ENCODE results near the gene ANKRD18A.

The ANKRD18A gene

GRCh38 chr9:38644601-38645000 lies 24.2 kb upstream of the ANKRD18A start:
- Histone ChIP-seq H3K9me3 (ENCODE audit: insufficient read depth, low read depth, low read length) (no peaks in the 10 kb centered on the region), H3K9ac (ENCODE audit: low read depth, low read length) (no peak overlapping the region), H3K27me3 (ENCODE audit: insufficient read depth, low read length) (no peaks in the 10 kb centered on the region), H3K4me3 (ENCODE audit: low read length) (no peak overlapping the region), H3K4me1 (ENCODE audit: insufficient read depth, low read length) (no peaks in the 10 kb centered on the region; the same call in 1 of the 2 replicates), H3K36me3 (ENCODE audit: insufficient read depth, low read depth, low read length) (no peaks in the 10 kb centered on the region), H3K27ac (ENCODE audit: low read length) (no peak overlapping the region)

DNA sequence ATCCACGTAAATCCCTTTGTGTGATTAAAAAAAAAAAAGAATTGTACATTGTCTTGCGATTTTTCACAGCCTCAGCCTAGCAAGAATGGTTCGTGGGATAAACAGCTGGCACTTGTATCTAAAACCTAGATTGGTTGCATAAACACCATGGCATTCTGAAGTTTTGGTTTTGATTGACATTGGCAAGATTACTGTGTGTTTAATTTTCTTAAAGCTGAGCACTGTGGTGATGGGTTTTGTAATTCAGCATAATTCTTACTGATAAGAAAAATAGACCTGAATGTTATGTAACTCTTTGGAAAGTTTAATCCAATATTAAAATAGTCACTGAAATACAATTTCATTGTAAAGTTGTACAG lies 23.4 kb upstream of the ANKRD18A start:
- Histone ChIP-seq H3K36me3 (ENCODE audit: insufficient read depth, low read depth, low read length) (no peaks in the 10 kb centered on the region), H3K9ac (ENCODE audit: low read depth, low read length) (no peak overlapping the region), H3K4me3 (ENCODE audit: low read length) (no peak overlapping the region), H3K4me1 (ENCODE audit: insufficient read depth, low read length) (no peaks in the 10 kb centered on the region; the same call in 1 of the 2 replicates), H3K9me3 (ENCODE audit: insufficient read depth, low read depth, low read length) (no peaks in the 10 kb centered on the region), H3K27me3 (ENCODE audit: insufficient read depth, low read length) (no peaks in the 10 kb centered on the region), H3K27ac (ENCODE audit: low read length) (no peak overlapping the region)

DNA sequence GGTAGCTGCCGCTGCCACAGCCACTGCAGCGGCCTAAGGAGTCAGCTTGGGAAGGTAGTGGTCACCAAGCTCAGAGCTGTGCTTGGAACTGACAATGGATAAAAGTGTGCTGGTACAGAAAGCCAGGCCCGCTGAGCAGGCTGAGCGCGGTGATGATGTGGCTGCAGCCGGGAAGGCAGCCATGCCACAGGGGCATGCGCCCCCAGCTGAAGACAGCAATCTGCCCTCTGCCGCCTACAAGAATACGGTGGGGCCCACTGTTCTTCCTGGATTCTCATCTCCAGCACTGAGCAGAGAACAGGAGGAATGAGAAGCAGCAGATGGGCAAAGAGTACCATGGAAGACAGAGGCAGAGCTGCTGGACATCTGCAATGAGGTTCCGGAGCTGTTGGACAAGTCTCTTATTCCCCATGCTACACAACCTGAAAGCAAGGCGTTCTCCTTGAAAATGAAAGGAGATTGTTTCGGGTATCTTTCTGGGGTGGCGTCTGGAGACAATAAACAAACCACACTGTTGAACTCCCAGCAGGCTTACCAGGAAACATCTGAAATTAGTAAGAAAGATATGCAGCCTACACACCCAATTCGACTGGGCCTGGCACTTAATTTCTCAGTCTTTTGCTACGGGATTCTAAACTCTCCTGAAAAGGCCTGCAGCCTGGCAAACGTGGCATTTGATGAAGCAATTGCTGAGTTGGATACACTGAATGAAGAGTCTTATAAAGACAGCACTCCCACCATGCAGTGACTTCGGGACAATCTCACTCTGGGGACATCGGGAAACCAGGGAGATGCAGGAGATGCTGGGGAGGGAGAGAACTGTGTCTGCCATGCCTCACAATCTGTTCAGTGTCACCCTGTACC lies 22.8 kb upstream of the ANKRD18A start:
- H3K4me3 ChIP-seq (ENCODE audit: low read length), result no peak overlapping the region
- no peaks in the 10 kb centered on the region; the same call in 1 of the 2 replicates for H3K4me1 ChIP-seq (ENCODE audit: insufficient read depth, low read length)
- H3K27me3 ChIP-seq (ENCODE audit: insufficient read depth, low read length), result no peaks in the 10 kb centered on the region
- no peaks in the 10 kb centered on the region for H3K36me3 ChIP-seq (ENCODE audit: insufficient read depth, low read depth, low read length)
- no peak overlapping the region for H3K27ac ChIP-seq (ENCODE audit: low read length)
- H3K9ac ChIP-seq (ENCODE audit: low read depth, low read length), result no peak overlapping the region
- H3K9me3 ChIP-seq (ENCODE audit: insufficient read depth, low read depth, low read length), result no peaks in the 10 kb centered on the region

DNA sequence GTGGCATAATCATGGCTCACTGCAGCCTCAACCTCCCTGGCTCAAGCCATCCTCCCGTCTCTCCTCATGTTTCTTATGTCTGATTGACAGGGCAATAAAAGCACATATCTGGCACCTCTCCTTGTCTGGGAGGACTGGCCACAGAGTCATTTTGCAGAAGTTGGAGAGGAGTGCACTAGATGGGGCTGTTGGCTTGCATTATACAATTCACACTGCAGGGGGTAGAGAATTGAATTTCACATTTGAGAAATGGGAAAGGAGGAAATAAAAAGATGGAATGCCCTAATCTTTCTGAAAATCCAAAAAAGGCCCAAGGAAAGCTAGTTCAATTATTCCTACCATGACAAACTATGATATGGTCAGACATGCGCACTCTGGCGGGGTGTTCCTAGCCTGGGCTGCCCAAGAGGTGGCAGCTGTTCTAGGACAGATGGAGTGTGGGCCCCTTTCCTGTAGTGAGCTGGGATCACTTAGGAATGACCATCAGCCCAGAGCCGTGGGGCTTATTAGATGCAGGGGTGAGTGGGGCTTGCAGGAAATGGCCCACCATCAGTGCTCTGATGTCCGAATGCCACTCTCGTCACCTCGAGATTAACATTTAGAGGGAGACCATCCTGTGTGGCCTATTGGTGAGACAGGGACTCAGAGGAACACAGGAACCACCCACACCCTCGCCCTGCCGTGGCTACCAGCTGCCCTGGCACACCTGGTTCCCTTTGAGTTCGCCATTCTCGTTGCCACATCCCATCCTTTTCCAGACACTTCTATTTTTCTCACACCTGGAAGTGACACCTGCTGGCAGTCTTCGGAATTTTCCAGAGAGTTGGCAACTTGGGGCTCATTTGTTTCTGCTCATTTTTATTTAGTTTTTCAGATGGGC lies 21.8 kb upstream of the ANKRD18A start:
- Histone ChIP-seq H3K9ac (ENCODE audit: low read depth, low read length) (no peak overlapping the region), H3K27me3 (ENCODE audit: insufficient read depth, low read length) (no peaks in the 10 kb centered on the region), H3K27ac (ENCODE audit: low read length) (no peak overlapping the region), H3K4me3 (ENCODE audit: low read length) (no peak overlapping the region), H3K9me3 (ENCODE audit: insufficient read depth, low read depth, low read length) (no peaks in the 10 kb centered on the region), H3K4me1 (ENCODE audit: insufficient read depth, low read length) (no peaks in the 10 kb centered on the region; the same call in 1 of the 2 replicates), H3K36me3 (ENCODE audit: insufficient read depth, low read depth, low read length) (no peaks in the 10 kb centered on the region)

GRCh38 chr9:38641142-38641541 lies 20.7 kb upstream of the ANKRD18A start:
- Histone ChIP-seq H3K9ac (ENCODE audit: low read depth, low read length) (no peak overlapping the region), H3K27me3 (ENCODE audit: insufficient read depth, low read length) (no peaks in the 10 kb centered on the region), H3K36me3 (ENCODE audit: insufficient read depth, low read depth, low read length) (no peaks in the 10 kb centered on the region), H3K4me3 (ENCODE audit: low read length) (no peak overlapping the region), H3K4me1 (ENCODE audit: insufficient read depth, low read length) (no peaks in the 10 kb centered on the region; the same call in 1 of the 2 replicates), H3K9me3 (ENCODE audit: insufficient read depth, low read depth, low read length) (no peaks in the 10 kb centered on the region), H3K27ac (ENCODE audit: low read length) (no peak overlapping the region)

- H3K4me3 ChIP-seq (ENCODE audit: low read length), result no peak overlapping the region
- no peak overlapping the region for H3K27ac ChIP-seq (ENCODE audit: low read length)
- H3K4me1 ChIP-seq (ENCODE audit: insufficient read depth, low read length), result no peaks in the 10 kb centered on the region; the same call in 1 of the 2 replicates
- H3K36me3 ChIP-seq (ENCODE audit: insufficient read depth, low read depth, low read length), result no peaks in the 10 kb centered on the region
- no peaks in the 10 kb centered on the region for H3K9me3 ChIP-seq (ENCODE audit: insufficient read depth, low read depth, low read length)
- no peaks in the 10 kb centered on the region for H3K27me3 ChIP-seq (ENCODE audit: insufficient read depth, low read length)
- H3K9ac ChIP-seq (ENCODE audit: low read depth, low read length), result no peak overlapping the region
These were observed 19.2 kb upstream of the ANKRD18A start for GRCh38 chr9:38639577-38639940.

DNA sequence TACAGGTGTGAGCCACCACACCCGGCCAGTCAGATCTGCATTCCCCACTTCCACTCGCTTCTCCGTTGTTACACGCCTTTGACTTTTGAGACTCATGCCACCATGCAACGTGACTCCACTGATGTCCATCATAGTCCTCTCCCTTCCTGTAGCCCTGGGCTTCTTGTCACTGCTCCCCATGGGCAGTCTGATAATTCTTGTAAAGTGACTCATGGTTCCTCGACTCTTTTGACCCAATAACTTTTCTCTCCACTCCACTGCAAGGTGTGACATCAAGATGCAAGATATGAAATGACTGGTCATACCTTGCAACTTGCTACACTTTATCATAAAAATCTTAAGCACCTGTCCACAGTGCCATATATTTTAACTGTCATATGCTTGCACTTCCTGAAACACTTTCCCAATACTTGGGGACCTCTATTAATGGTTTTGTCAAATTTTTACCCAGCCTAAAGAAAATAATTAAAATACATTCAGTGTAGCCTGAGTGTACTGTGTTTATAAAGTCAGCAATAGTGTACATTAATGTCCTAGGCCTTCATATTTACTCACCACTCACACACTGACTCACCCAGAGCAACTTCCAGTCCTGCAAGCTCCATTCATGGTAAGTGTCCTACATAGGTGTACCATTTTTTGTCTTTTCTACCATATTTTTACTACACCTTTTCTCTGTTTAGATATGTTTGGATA lies 18.6 kb upstream of the ANKRD18A start:
- no peak overlapping the region for H3K4me3 ChIP-seq (ENCODE audit: low read length)
- H3K36me3 ChIP-seq (ENCODE audit: insufficient read depth, low read depth, low read length), result no peaks in the 10 kb centered on the region
- no peaks in the 10 kb centered on the region for H3K27me3 ChIP-seq (ENCODE audit: insufficient read depth, low read length)
- no peak overlapping the region for H3K9ac ChIP-seq (ENCODE audit: low read depth, low read length)
- H3K27ac ChIP-seq (ENCODE audit: low read length), result no peak overlapping the region
- H3K4me1 ChIP-seq (ENCODE audit: insufficient read depth, low read length), result no peaks in the 10 kb centered on the region; the same call in 1 of the 2 replicates
- H3K9me3 ChIP-seq (ENCODE audit: insufficient read depth, low read depth, low read length), result no peaks in the 10 kb centered on the region

DNA sequence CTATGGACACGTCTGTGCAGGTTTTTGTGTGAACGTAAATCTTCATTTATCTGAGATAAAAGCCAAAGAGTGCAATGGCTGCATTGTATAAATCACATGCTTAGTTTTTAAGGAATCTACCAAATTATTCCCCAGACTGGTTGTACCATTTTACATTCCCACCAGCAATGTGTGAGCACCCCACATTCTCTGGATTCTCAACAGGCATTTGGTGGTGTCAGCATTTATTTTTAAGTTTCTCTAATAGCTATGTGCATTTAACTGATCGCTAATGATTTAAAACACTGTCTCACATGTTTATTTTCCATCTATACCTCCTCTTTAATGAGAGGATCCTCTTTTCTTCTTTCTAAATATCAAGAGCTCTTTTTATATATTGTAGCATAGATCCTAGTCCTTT lies 13.9 kb upstream of the ANKRD18A start:
- no peak overlapping the region for H3K9ac ChIP-seq (ENCODE audit: low read depth, low read length)
- no peaks in the 10 kb centered on the region for H3K9me3 ChIP-seq (ENCODE audit: insufficient read depth, low read depth, low read length)
- H3K36me3 ChIP-seq (ENCODE audit: insufficient read depth, low read depth, low read length), result no peaks in the 10 kb centered on the region
- no peaks in the 10 kb centered on the region for H3K27me3 ChIP-seq (ENCODE audit: insufficient read depth, low read length)
- no peaks in the 10 kb centered on the region for H3K4me1 ChIP-seq (ENCODE audit: insufficient read depth, low read length)
- no peak overlapping the region for H3K27ac ChIP-seq (ENCODE audit: low read length)
- H3K4me3 ChIP-seq (ENCODE audit: low read length), result no peak overlapping the region

GRCh38 chr9:38629511-38629910 lies 9.1 kb upstream of the ANKRD18A start:
- H3K4me1 ChIP-seq (ENCODE audit: insufficient read depth, low read length), result no peaks in the 10 kb centered on the region
- H3K36me3 ChIP-seq (ENCODE audit: insufficient read depth, low read depth, low read length), result no peaks in the 10 kb centered on the region

GRCh38 chr9:38626006-38626405 lies 5.6 kb upstream of the ANKRD18A start:
- H3K27me3 ChIP-seq (ENCODE audit: insufficient read depth, low read length), result peaks cover 35% of the 10 kb centered on the region
- H3K9ac ChIP-seq (ENCODE audit: low read depth, low read length), result no peak overlapping the region
- no peak overlapping the region for H3K27ac ChIP-seq (ENCODE audit: low read length)
- 0 out of 2 replicates have a peak, but pooled peaks cover 4% of the 10 kb centered on the region for H3K4me1 ChIP-seq (ENCODE audit: insufficient read depth, low read length)
- peaks cover 10% of the 10 kb centered on the region; the same call in 1 of the 2 replicates for H3K9me3 ChIP-seq (ENCODE audit: insufficient read depth, low read depth, low read length)
- no peak overlapping the region for H3K4me3 ChIP-seq (ENCODE audit: low read length)
- H3K36me3 ChIP-seq (ENCODE audit: insufficient read depth, low read depth, low read length), result no peaks in the 10 kb centered on the region

More at GRCh38 chr9:38629511-38629910, 9.1 kb upstream of the ANKRD18A start:
- Histone ChIP-seq H3K9ac (ENCODE audit: low read depth, low read length) (no peak overlapping the region), H3K9me3 (ENCODE audit: insufficient read depth, low read depth, low read length) (no peaks in the 10 kb centered on the region), H3K4me3 (ENCODE audit: low read length) (no peak overlapping the region), H3K27ac (ENCODE audit: low read length) (no peak overlapping the region), H3K27me3 (ENCODE audit: insufficient read depth, low read length) (peaks cover 3% of the 10 kb centered on the region; the same call in 1 of the 2 replicates)

- 0 out of 2 replicates have a peak overlapping the region, but pooled peaks have one; percentile 53 for H3K9ac ChIP-seq (ENCODE audit: low read depth, low read length)
- H3K9me3 ChIP-seq (ENCODE audit: insufficient read depth, low read depth, low read length), result peaks cover 10% of the 10 kb centered on the region; the same call in 1 of the 2 replicates
- H3K4me3 ChIP-seq (ENCODE audit: low read length), result peak overlapping the region; percentile 75
- H3K36me3 ChIP-seq (ENCODE audit: insufficient read depth, low read depth, low read length), result no peaks in the 10 kb centered on the region
- peaks cover 59% of the 10 kb centered on the region for H3K27me3 ChIP-seq (ENCODE audit: insufficient read depth, low read length)
- no peak overlapping the region for H3K27ac ChIP-seq (ENCODE audit: low read length)
- H3K4me1 ChIP-seq (ENCODE audit: insufficient read depth, low read length), result peaks cover 6% of the 10 kb centered on the region; the same call in 1 of the 2 replicates
These were observed 2.6 kb upstream of the ANKRD18A start for GRCh38 chr9:38622951-38623350.

Data from iPS-20b (cell line).